ENCODE data around the gene ENOX1.

The ENOX1 gene

GRCh38 chr13:43737392-43737923 lies 49.3 kb downstream of the ENOX1 start:
- no peak for DNase-seq

- no peak for DNase-seq
These were observed 54.0 kb downstream of the ENOX1 start for GRCh38 chr13:43732726-43733125.

- no peak for DNase-seq
These were observed 55.5 kb downstream of the ENOX1 start for GRCh38 chr13:43731296-43731695.

GRCh38 chr13:43730642-43731041 lies 56.1 kb downstream of the ENOX1 start:
- no peak for DNase-seq

GRCh38 chr13:43728421-43728820 lies 58.4 kb downstream of the ENOX1 start:
- no peak for DNase-seq

GRCh38 chr13:43727856-43728255 lies 58.9 kb downstream of the ENOX1 start:
- no peak for DNase-seq

GRCh38 chr13:43725460-43725859 lies 61.3 kb downstream of the ENOX1 start:
- no peak for DNase-seq

GRCh38 chr13:43720780-43721397 lies 65.9 kb downstream of the ENOX1 start:
- DNase-seq, result no peak

- DNase-seq, result no peak
These were observed 88.0 kb downstream of the ENOX1 start for GRCh38 chr13:43698758-43699157.

- DNase-seq, result no peak
These were observed 88.8 kb downstream of the ENOX1 start for GRCh38 chr13:43698009-43698408.

- DNase-seq, result no peak
These were observed 89.4 kb downstream of the ENOX1 start for GRCh38 chr13:43697323-43697722.

GRCh38 chr13:43694146-43694664 lies 92.6 kb downstream of the ENOX1 start:
- DNase-seq, result no peak

- DNase-seq, result no peak
These were observed 93.1 kb downstream of the ENOX1 start for GRCh38 chr13:43693639-43694038.

GRCh38 chr13:43688227-43688907 lies 98.4 kb downstream of the ENOX1 start:
- DNase-seq, result no peak

- no peak for DNase-seq
These were observed 99.7 kb downstream of the ENOX1 start for GRCh38 chr13:43687038-43687437.

GRCh38 chr13:43686557-43686956 lies 100.2 kb downstream of the ENOX1 start:
- DNase-seq, result no peak

- no peak for DNase-seq
These were observed 101.6 kb downstream of the ENOX1 start for GRCh38 chr13:43684963-43685725.

GRCh38 chr13:43682701-43683100 lies 104.1 kb downstream of the ENOX1 start:
- no peak for DNase-seq

- DNase-seq, result peak; percentile 43
These were observed 110.5 kb downstream of the ENOX1 start for GRCh38 chr13:43676320-43676719.

GRCh38 chr13:43675577-43675976 lies 111.2 kb downstream of the ENOX1 start:
- no peak for DNase-seq

- no peak for DNase-seq
These were observed 116.8 kb downstream of the ENOX1 start for GRCh38 chr13:43669964-43670363.

GRCh38 chr13:43669101-43669500 lies 117.7 kb downstream of the ENOX1 start:
- no peak for DNase-seq

GRCh38 chr13:43666403-43666802 lies 120.4 kb downstream of the ENOX1 start:
- DNase-seq, result no peak

GRCh38 chr13:43665388-43665787 lies 121.4 kb downstream of the ENOX1 start:
- no peak for DNase-seq

All from MV-4-11 (cell line).